Measurements from ENCODE around the gene AADAT.

GRCh38 chr4:170138580-170139194 lies 48.9 kb upstream of the AADAT start:
- TF ChIP-seq FOXM1 (IDR thresholded peaks at IDR 0.05; ENCODE audit: borderline replicate concordance) (no peak), SUZ12 (IDR thresholded peaks at IDR 0.05) (no peak)

Measured in HEK293T (cell line).